GM12878 (cell line): ENCODE results near the gene CAMKMT. TPM values are rescaled to one million over a fixed set of nuclear protein-coding genes. Genes with fewer than 3 reads are reported as not detected.

Experiments
- ATAC-seq: fragments of 200-7000 bp; cut with Tn5 transposase; 3 replicates; pipeline ENCODE4 v1.9.1; 2020; ENCODE audit warnings: mild to moderate bottlenecking, moderate library complexity
- BruUV-seq: library from RNA; stranded (reverse); fragments of 400-500 nt; replicated peaks from 2 replicates; lab custom pipeline; 2021; lab: Mats Ljungman, UMichigan
- CTCF ChIA-PET: fragments of 300-600 bp; sonication (Branson Sonifier 250); formaldehyde crosslinking; extraction: SDS; loops from one replicate; lab custom pipeline; 2021; ENCODE audit warnings: inconsistent platforms; lab: Yijun Ruan, JAX
- POLR2A ChIA-PET: fragments of 350-600 bp; formaldehyde crosslinking; extraction: SDS; loops from one replicate; lab custom pipeline; 2021; ENCODE audit warnings: inconsistent platforms; lab: Charles Lee
- RAD21 ChIA-PET: fragments of 300-600 bp; sonication (Branson Sonifier 250); formaldehyde crosslinking; loops from one replicate; lab custom pipeline; 2023; ENCODE audit warnings: antibody characterized with exemption; ENCODE audit not compliant: unreplicated experiment; lab: Charles Lee
- SMC1A ChIA-PET: fragments of 300-600 bp; sonication (Branson Sonifier 250); formaldehyde crosslinking; loops from one replicate; lab custom pipeline; 2023; ENCODE audit not compliant: unreplicated experiment, uncharacterized antibody; lab: Charles Lee
- DNase-seq: peaks from one replicate; pipeline ENCODE4 v3.0.0-alpha.2; 2011; ENCODE audit warnings: low read depth, low spot score
- FAIRE-seq: peaks from 3 replicates; lab custom pipeline; 2011; peaks lifted over from hg19 to GRCh38; lab: Jason Lieb, UNC
- H2AFZ ChIP-seq: 2 replicates; pipeline ENCODE4 v1.6.0; 2011; ENCODE audit warnings: low read depth, low read length, control low read depth; ENCODE audit not compliant: control insufficient read depth
- H3K27ac ChIP-seq: 2 replicates; pipeline ENCODE4 v1.5.1; 2011; ENCODE audit warnings: control low read depth; ENCODE audit not compliant: control insufficient read depth, insufficient read depth
- H3K27me3 ChIP-seq, 2 experiments: replicated peaks in 1 of 2; 2 replicates each; pipeline versions ENCODE4 v1.6.0 to v1.6.1; 2011; ENCODE audit warnings: low read length in 1 of 2; ENCODE audit not compliant: control insufficient read depth in 2 of 2, insufficient read depth in 2 of 2
- H3K36me3 ChIP-seq, 2 experiments: 2 replicates each; pipeline ENCODE4 v1.5.1; 2011; ENCODE audit warnings: low read length in 1 of 2; ENCODE audit not compliant: control insufficient read depth in 2 of 2, insufficient read depth in 2 of 2
- H3K4me1 ChIP-seq: 2 replicates; pipeline ENCODE4 v1.6.1; 2011; ENCODE audit warnings: mild to moderate bottlenecking, low read length, moderate library complexity, mixed read lengths; ENCODE audit not compliant: control insufficient read depth, insufficient read depth
- H3K4me2 ChIP-seq: 2 replicates; pipeline ENCODE4 v1.6.0; 2011; ENCODE audit warnings: control low read depth; ENCODE audit not compliant: control insufficient read depth, insufficient read depth
- H3K4me3 ChIP-seq: fragments of 200-600 bp; sonication (generic); 2 replicates; pipeline ENCODE4 v1.5.1; 2016
- H3K79me2 ChIP-seq: 2 replicates; pipeline ENCODE4 v1.6.0; 2011; ENCODE audit warnings: low read length; ENCODE audit not compliant: control insufficient read depth, insufficient read depth
- H3K9ac ChIP-seq: 2 replicates; pipeline ENCODE4 v1.8.0; 2011; ENCODE audit warnings: low read length, control low read depth, mixed read lengths; ENCODE audit not compliant: control insufficient read depth, insufficient read depth
- H3K9me3 ChIP-seq: replicated peaks from 3 replicates; pipeline ENCODE4 v1.5.1; 2011; ENCODE audit warnings: mild to moderate bottlenecking, low read length; ENCODE audit not compliant: control insufficient read depth, insufficient read depth
- H4K20me1 ChIP-seq: 2 replicates; pipeline ENCODE4 v1.6.0; 2011; ENCODE audit not compliant: control insufficient read depth, insufficient read depth
- CEBPB ChIP-seq, 2 experiments: fragments of 150-350 bp in 1 of 2; IDR thresholded peaks; 2 replicates each; pipeline ENCODE4 v1.6.1; 2012 to 2014; ENCODE audit warnings: low read depth in 2 of 2, low read length in 2 of 2, borderline replicate concordance in 1 of 2, inconsistent platforms in 1 of 2
- EP300 ChIP-seq, 2 experiments: fragments of 150-350 bp in 1 of 2; IDR thresholded peaks; 2 replicates each; pipeline ENCODE4 v1.6.1; 2011 to 2012; ENCODE audit warnings: low read depth in 2 of 2, low read length in 2 of 2, borderline replicate concordance in 1 of 2, improper control_type of control experiment in 1 of 2, inconsistent platforms in 1 of 2; ENCODE audit not compliant: control insufficient read depth in 1 of 2
- EZH2 ChIP-seq: IDR thresholded peaks from 2 replicates; pipeline ENCODE4 v1.6.1; 2012; ENCODE audit warnings: low read depth, mild to moderate bottlenecking, control low read depth, inconsistent platforms, low read length, borderline replicate concordance; ENCODE audit not compliant: control insufficient read depth
- MYB ChIP-seq: fragments of 150-350 bp; IDR thresholded peaks from 2 replicates; pipeline ENCODE4 v1.6.1; 2014; ENCODE audit warnings: mild to moderate bottlenecking, low read depth, low read length, borderline replicate concordance
- MYC ChIP-seq: IDR thresholded peaks from 2 replicates; pipeline ENCODE4 v1.6.1; 2011; ENCODE audit warnings: mild to moderate bottlenecking, low read length, moderate library complexity, inconsistent platforms; ENCODE audit not compliant: insufficient read depth, insufficient replicate concordance, insufficient read length, severe bottlenecking
- NFIC ChIP-seq: IDR thresholded peaks from 2 replicates; pipeline ENCODE4 v1.6.1; 2012; ENCODE audit warnings: low read depth, mild to moderate bottlenecking, inconsistent platforms, low read length, moderate library complexity
- NR2C1 ChIP-seq: fragments of 450-650 bp; IDR thresholded peaks from 2 replicates; pipeline ENCODE4 v1.6.1; 2017; ENCODE audit warnings: antibody characterized with exemption, mild to moderate bottlenecking, moderate library complexity
- PKNOX1 ChIP-seq: fragments of 450-650 bp; IDR thresholded peaks from 2 replicates; pipeline ENCODE4 v1.6.1; 2016; ENCODE audit warnings: mild to moderate bottlenecking
- RCOR1 ChIP-seq: conservative IDR thresholded peaks from 2 replicates; pipeline ENCODE4 v1.6.1; 2012; ENCODE audit warnings: low read depth, low read length, improper control_type of control experiment
- SMARCA5 ChIP-seq: fragments of 450-650 bp; IDR thresholded peaks from 2 replicates; pipeline ENCODE4 v1.6.1; 2017; ENCODE audit warnings: mild to moderate bottlenecking
- SUPT20H ChIP-seq: IDR thresholded peaks from 2 replicates; pipeline ENCODE4 v1.6.1; 2011; ENCODE audit warnings: low read depth, mild to moderate bottlenecking, low read length, moderate library complexity, borderline replicate concordance; ENCODE audit not compliant: control insufficient read depth
- TARDBP ChIP-seq: IDR thresholded peaks from 2 replicates; pipeline ENCODE4 v1.6.1; 2016; ENCODE audit warnings: borderline replicate concordance
- ZBTB4 ChIP-seq: fragments of 450-650 bp; formaldehyde crosslinking; IDR thresholded peaks from 2 replicates; pipeline ENCODE4 v1.4.0; 2022; ENCODE audit warnings: mild to moderate bottlenecking, moderate library complexity
- WGBS: methylation state at CpG from one replicate; pipeline ENCODE4 v1.1.6; 2016; ENCODE audit warnings: low lambda C conversion rate; ENCODE audit not compliant: insufficient replicate concordance, insufficient coverage; ENCODE audit errors: missing lambda C conversion rate; 5-methylcytosine and 5-hydroxymethylcytosine counted together
- in situ Hi-C: fragments of 300-500 bp; cut with MboI; formaldehyde crosslinking; loops from 9 replicates; pipeline ENCODE4 v1.14.3; 2018; ENCODE audit warnings: mixed read lengths
- intact Hi-C: fragments of 100-400 bp; cut with micrococcal nuclease; formaldehyde crosslinking; loops from one replicate; pipeline ENCODE4 v1.14.2; 2022; ENCODE audit not compliant: unreplicated experiment
- polyA plus RNA-seq, 11 experiments: library from polyadenylated mRNA; depleted of rRNA in 4 of 11; unstranded in 6 of 11; stranded (reverse) in 5 of 11; fragments of >200 nt; fragmentation: Nextera tagmentation in 4 of 11; fragmentation: Illumina TruSeq in 1 of 11; extraction: Ambion mirVana in 4 of 11; extraction: Trizol in 1 of 11; gene quantifications; 1 replicate in 1 of 11; 2 replicates in 10 of 11; pipeline versions ENCODE4 v1.2.1 to v1.2.3, GENCODE V29; 2011 to 2016; ENCODE audit warnings: inconsistent platforms in 2 of 11, missing spikeins in 2 of 11, low read depth in 1 of 11
- total RNA-seq, 4 experiments: library from RNA; depleted of rRNA in 3 of 4; stranded (reverse); fragments of >200 nt in 3 of 4; fragmentation: Illumina TruSeq in 1 of 4; extraction: Trizol in 1 of 4; gene quantifications; 2 replicates each; pipeline versions ENCODE4 v1.2.1 to v1.2.3, GENCODE V29; 2013 to 2021
- TF ChIP-seq, protein P1 (sequence below): IDR thresholded peaks from 2 replicates; pipeline ENCODE4 v1.6.1; 2012; ENCODE audit warnings: low read depth, low read length, improper control_type of control experiment
- TF ChIP-seq, protein P2 (sequence below): IDR thresholded peaks from 2 replicates; pipeline ENCODE4 v1.6.1; 2011; ENCODE audit warnings: borderline replicate concordance, low read depth, mild to moderate bottlenecking, moderate library complexity, mixed read lengths, low read length; ENCODE audit not compliant: insufficient read depth; ENCODE audit errors: extremely low read length

CAMKMT gene
- total and polyA plus RNA-seq, 10 of the 15 experiments (the other 5 are each of a cell fraction or from before 2014, with no cell fraction given), result 2.7 to 16.0 (median 11.8) TPM

DNA sequence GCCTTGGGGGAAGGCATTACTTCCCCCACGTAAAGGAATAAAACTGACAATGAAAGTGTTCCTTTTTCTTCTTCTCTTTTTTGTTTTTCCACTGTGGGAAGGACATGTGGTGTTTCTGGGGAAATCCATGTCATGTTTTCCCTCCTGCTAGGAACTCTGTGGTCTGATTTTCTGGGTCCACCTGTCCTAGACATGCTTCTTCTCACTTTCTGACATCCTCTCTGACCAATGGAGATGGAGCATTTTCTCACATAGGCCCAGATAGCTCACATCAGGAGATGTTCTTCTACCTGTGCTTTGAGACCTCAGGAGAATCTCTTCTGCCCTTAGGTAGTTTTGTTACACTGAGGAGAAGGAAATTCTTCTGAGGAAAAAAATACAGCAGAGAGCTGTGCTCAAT lies 327.8 kb downstream of the CAMKMT start:
- TF ChIP-seq NFIC (no peak), EP300 (IDR thresholded peaks at IDR 0.05; ENCODE audit: borderline replicate concordance in 1 of 2, control insufficient read depth in 1 of 2, low read depth in 2 of 2, low read length in 2 of 2) (no peak), TARDBP (no peak), RCOR1 (no peak), NR2C1 (no peak), MYC (no peak), SUPT20H (no peak), EZH2 (no peak), ZBTB4 (CRISPR knock-in tag) (no peak), CEBPB (IDR thresholded peaks at IDR 0.05; ENCODE audit: borderline replicate concordance in 1 of 2, low read depth in 2 of 2, low read length in 2 of 2) (no peak), SMARCA5 (no peak), MYB (no peak), PKNOX1 (no peak)
- TF ChIP-seq, protein P1, sequence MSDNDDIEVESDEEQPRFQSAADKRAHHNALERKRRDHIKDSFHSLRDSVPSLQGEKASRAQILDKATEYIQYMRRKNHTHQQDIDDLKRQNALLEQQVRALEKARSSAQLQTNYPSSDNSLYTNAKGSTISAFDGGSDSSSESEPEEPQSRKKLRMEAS, result no peak
- TF ChIP-seq, protein P2, sequence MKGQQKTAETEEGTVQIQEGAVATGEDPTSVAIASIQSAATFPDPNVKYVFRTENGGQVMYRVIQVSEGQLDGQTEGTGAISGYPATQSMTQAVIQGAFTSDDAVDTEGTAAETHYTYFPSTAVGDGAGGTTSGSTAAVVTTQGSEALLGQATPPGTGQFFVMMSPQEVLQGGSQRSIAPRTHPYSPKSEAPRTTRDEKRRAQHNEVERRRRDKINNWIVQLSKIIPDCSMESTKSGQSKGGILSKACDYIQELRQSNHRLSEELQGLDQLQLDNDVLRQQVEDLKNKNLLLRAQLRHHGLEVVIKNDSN, result no peak
- no peaks in the 10 kb centered on the region for H3K79me2 ChIP-seq
- DNase-seq, result no peak
- ATAC-seq, result no peak
- SMC1A ChIA-PET, result interaction anchor here (0.8 to 1.7 kb wide), 7 partner anchors 15 to 138 kb away, joined by 3 to 4 read pairs (median 3); no protein-coding TSS in a partner anchor
- POLR2A ChIA-PET, result interaction anchor here (0.6 kb wide), 1 partner anchor 113 kb away, joined by 6 read pairs; no protein-coding TSS in a partner anchor
- no TSS peak for BruUV-seq
- CTCF ChIA-PET, result no interaction called here
- no peak overlapping the region for H3K4me2 ChIP-seq
- FAIRE-seq, result no peak
- intact Hi-C loops (no loop called here), in situ Hi-C loops (no loop called here)
- no peak overlapping the region for H3K4me3 ChIP-seq
- H3K27ac ChIP-seq, result no peak overlapping the region
- no peaks in the 10 kb centered on the region for H3K4me1 ChIP-seq
- WGBS, result 42% methylated on average over 1 of the region's 1 CpG
- no peaks in the 10 kb centered on the region for H3K9me3 ChIP-seq
- no peaks in the 10 kb centered on the region for H3K27me3 ChIP-seq
- no peaks in the 10 kb centered on the region for H3K36me3 ChIP-seq
- H3K9ac ChIP-seq, result no peak overlapping the region
- no peaks in the 10 kb centered on the region for H4K20me1 ChIP-seq
- H2AFZ ChIP-seq, result no peak overlapping the region
- RAD21 ChIA-PET, result no interaction called here
